Measurements from ENCODE around the gene QRICH2. TPM values are rescaled to one million over a fixed set of nuclear protein-coding genes. Genes with fewer than 3 reads are reported as not detected.
"Not testable (repeated sequence)": the region's sequence is repeated elsewhere in the genome, so short reads cannot be mapped to it uniquely, and the experiment has no call there.

Gene QRICH2
- total RNA-seq, 2 experiments from 2014 or later, result 1.4 to 1.9 TPM

DNA sequence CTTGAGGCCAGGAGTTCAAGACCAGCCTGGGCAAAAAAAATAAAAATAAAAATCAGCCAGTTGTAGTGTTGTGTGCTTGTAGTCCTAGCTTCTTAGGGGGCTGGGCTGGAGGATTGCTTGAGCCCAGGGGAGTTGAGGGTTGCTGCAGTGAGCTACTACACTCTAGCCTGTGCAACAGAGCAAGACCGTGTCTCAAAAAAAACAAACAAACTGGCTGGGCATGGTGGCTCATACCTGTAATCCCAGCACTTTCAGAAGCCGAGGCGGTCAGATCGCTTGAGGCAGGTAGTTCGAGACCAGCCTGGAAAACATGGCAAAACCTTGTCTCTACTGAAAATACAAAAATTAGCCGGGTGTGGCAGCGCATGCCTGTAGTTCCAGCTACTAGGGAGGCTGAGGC is 47.9 kb downstream of the QRICH2 start:
- Mint-ChIP-seq H3K4me1 (peaks cover 55% of the 10 kb centered on the region), H3K4me3 (no peak overlapping the region), H3K27ac (no peak overlapping the region), H3K9me3 (peaks cover 8% of the 10 kb centered on the region), H3K27me3 (no peaks in the 10 kb centered on the region), H3K36me3 (ENCODE audit: low read depth) (peaks cover 18% of the 10 kb centered on the region)
- ChIA-PET POLR2A (interaction anchor here (19.0 to 27.4 kb wide), 3 partner anchors 6 to 77 kb away, joined by 1244 to 1335 read pairs (median 1335); partner anchors contain the start of genes RNF157 and UBALD2), CTCF (no interaction called here)
- DNase-seq, result no peak

DNA sequence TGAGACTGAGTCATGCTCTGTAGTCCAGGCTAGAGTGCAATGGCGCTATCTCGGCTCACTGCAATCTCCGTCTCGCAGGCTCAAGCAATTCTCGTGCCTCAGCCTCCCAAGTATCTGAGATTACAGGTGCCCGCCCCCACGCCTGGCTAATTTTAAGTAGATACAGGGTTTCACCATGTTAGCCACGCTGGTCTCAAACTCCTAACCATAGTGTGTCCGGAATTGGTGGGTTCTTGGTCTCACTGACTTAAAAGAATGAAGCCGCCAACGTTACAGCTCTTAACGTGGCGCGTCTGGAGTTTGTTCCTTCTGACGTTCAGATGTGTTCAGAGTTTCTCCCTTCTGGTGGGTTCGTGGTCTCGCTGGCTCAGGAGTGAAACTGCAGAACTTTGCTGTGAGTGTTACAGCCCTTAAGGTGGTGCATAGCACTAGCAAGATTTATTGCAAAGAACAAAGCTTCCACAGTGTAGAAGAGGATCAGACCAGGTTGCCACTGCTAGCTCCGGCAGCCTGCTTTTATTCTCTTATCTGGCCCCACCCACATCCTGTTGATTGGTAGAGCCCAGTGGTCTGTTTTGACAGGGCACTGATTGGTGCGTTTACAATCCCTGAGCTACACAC is 51.5 kb downstream of the QRICH2 start:
- H3K27me3 Mint-ChIP-seq, H3K9me3 Mint-ChIP-seq: not testable (repeated sequence)
- peak overlapping the region; percentile 51 for H3K4me3 Mint-ChIP-seq
- POLR2A ChIA-PET, result interaction anchor here (0.6 to 27.4 kb wide), 13 partner anchors 3 to 135 kb away, joined by 3 to 1335 read pairs (median 4); partner anchors contain the start of genes RNF157 and UBALD2
- peak; percentile 65 for DNase-seq
- peaks cover 18% of the 10 kb centered on the region for H3K36me3 Mint-ChIP-seq (ENCODE audit: low read depth)
- peaks cover 52% of the 10 kb centered on the region for H3K4me1 Mint-ChIP-seq
- peak overlapping the region; percentile 85 for H3K27ac Mint-ChIP-seq
- CTCF ChIA-PET, result interaction anchor here (0.8 to 1.5 kb wide), 5 partner anchors 8 to 75 kb away, joined by 3 to 7 read pairs (median 4); no protein-coding TSS in a partner anchor

DNA sequence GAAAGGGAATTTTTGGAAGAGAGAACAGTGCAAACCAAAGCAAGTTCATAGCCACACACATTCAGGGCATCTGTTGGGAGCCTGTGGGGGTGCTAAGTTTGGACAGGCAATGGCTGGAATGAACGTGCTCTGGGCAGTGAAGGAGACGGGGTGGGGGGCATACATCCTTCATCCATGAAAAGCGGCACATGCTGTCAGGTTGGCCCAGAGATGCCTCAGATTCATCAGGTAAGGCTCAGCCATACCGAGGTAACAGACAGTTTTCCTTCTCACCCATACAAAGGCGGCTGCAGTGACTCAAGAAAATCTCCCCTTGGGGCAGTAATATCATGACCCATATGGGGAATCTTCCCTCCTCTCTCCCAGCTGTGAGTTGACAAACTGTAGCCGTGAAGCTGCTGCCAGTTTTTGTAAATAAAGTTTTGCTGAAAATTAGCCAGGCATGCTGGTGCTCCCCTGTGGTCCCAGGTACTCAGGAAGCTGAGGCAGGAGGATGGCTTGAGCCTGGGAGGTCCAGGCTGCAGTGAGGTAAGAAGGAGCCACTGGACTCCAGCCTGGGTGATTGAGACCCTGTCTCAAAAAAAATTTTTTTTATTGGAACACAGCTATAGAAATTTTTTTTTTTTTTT is 52.2 kb downstream of the QRICH2 start:
- peaks cover 18% of the 10 kb centered on the region for H3K36me3 Mint-ChIP-seq (ENCODE audit: low read depth)
- ChIA-PET CTCF (interaction anchor here (1.2 to 1.7 kb wide), 4 partner anchors 9 to 64 kb away, joined by 3 to 7 read pairs (median 4); partner anchors contain the start of gene UBALD2), POLR2A (interaction anchor here (0.6 to 27.4 kb wide), 13 partner anchors 2 to 134 kb away, joined by 3 to 1335 read pairs (median 4); partner anchors contain the start of genes RNF157 and UBALD2)
- peaks cover 9% of the 10 kb centered on the region for H3K9me3 Mint-ChIP-seq
- no peaks in the 10 kb centered on the region for H3K27me3 Mint-ChIP-seq
- H3K27ac Mint-ChIP-seq, result peak overlapping the region; percentile 40
- no peak overlapping the region for H3K4me3 Mint-ChIP-seq
- no peak for DNase-seq
- H3K4me1 Mint-ChIP-seq, result peaks cover 55% of the 10 kb centered on the region

DNA sequence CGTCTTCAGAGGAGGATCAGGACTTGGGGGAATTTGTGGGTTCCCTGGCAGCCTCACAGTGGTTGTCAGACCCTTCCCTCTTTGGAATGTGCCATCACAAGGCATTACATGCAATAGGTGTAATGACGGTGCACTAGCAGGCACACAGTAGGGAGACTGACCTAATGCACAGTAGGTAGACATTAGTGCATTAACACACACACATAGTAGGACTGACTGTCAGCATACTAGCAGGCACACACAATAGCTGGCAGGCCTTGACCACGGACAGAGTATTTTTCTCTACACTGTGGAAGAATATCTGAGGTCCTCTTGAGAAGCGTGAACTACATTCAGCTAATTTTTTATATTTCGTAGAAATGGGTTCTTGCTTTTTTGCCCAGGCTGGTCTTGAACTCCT is 53.8 kb downstream of the QRICH2 start:
- peak overlapping the region; percentile 42 for H3K27ac Mint-ChIP-seq
- CTCF ChIA-PET, result interaction anchor here (1.3 to 1.7 kb wide), 2 partner anchors 10 to 63 kb away, joined by 4 to 6 read pairs; partner anchors contain the start of gene UBALD2
- no peaks in the 10 kb centered on the region for H3K27me3 Mint-ChIP-seq

DNA sequence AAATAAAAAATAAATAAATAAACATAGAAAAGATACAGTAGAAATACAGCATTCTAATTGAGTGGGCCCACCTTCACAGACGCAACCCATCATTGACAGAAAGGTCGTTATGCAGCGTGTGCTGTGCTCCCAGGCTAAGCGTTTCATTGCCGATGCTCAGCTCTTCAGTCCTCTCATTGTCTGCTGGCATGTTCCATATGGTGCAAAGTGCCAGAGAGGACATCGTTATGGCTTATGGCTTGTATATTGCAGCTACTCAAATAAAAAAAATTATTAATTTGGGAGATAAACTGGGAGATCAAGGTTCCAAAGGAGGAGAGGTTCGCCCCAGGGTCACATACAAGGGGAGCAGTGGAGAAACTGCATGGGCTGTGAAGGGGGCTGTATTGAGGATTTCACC is 54.2 kb downstream of the QRICH2 start:
- Mint-ChIP-seq H3K36me3 (ENCODE audit: low read depth) (peaks cover 18% of the 10 kb centered on the region), H3K27ac (peak overlapping the region; percentile 42), H3K4me3 (no peak overlapping the region), H3K9me3 (peaks cover 9% of the 10 kb centered on the region), H3K4me1 (peaks cover 62% of the 10 kb centered on the region), H3K27me3 (no peaks in the 10 kb centered on the region)
- POLR2A ChIA-PET, result interaction anchor here (1.3 to 27.4 kb wide), 6 partner anchors 12 to 113 kb away, joined by 3 to 1335 read pairs (median 6); partner anchors contain the start of genes RNF157 and UBALD2
- CTCF ChIA-PET, result interaction anchor here (1.3 to 1.4 kb wide), 2 partner anchors 11 to 62 kb away, joined by 3 to 6 read pairs; partner anchors contain the start of gene UBALD2
- peak; percentile 4 for DNase-seq

More for the DNA sequence above, 53.8 kb downstream of the QRICH2 start:
- Mint-ChIP-seq H3K36me3 (ENCODE audit: low read depth) (peaks cover 18% of the 10 kb centered on the region), H3K4me3 (no peak overlapping the region), H3K9me3 (peaks cover 9% of the 10 kb centered on the region), H3K4me1 (peaks cover 59% of the 10 kb centered on the region)
- no peak for DNase-seq
- POLR2A ChIA-PET, result interaction anchor here (1.5 to 27.4 kb wide), 5 partner anchors 12 to 114 kb away, joined by 4 to 1335 read pairs (median 6); partner anchors contain the start of genes RNF157 and UBALD2

DNA sequence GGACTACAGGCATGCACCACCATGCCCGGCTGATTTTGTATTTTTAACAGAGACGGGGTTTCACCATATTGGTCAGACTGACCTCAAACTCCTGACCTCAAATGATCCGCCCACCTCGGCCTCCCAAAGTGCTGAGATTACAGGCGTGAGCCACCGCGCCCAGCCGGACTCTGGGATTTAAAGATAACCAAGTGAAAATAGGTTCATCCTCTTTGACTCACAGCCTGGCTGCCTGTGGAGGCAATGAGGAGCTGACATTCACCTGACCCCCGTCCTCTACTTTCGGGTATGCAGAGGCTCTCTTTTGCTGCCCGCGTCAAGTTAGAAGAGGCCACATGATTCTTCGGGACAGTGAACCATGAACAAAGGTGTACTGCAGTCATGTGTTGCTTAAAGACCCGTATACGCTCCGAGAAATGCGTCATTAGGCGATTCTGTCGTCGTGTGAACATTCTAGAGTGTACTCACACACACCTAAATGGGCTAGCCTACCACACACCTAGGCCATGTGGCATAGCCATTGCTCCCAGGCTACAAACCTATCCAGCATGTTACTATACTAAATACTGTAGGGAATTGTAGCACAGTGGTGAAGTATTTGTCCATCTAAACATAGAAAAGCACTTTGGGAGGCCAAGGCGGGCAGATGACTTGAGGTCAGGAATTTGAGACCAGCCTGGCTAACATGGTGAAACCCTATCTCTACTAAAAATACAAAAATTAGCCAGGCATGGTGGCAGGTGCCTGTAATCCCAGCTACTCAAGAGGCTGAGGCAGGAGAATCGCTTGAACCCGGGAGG is 54.9 kb downstream of the QRICH2 start:
- H3K27me3 Mint-ChIP-seq, H3K9me3 Mint-ChIP-seq: not testable (repeated sequence)
- peak; percentile 18 for DNase-seq
- Mint-ChIP-seq H3K4me3 (peak overlapping the region; percentile 72), H3K27ac (peak overlapping the region; percentile 97), H3K4me1 (peaks cover 66% of the 10 kb centered on the region), H3K36me3 (ENCODE audit: low read depth) (peaks cover 18% of the 10 kb centered on the region)
- ChIA-PET CTCF (interaction anchor here (0.6 to 1.4 kb wide), 5 partner anchors 9 to 263 kb away, joined by 3 to 5 read pairs (median 3); partner anchors contain the start of gene UBALD2), POLR2A (interaction anchor here (1.3 to 27.4 kb wide), 5 partner anchors 12 to 73 kb away, joined by 3 to 1335 read pairs (median 6); partner anchors contain the start of genes RNF157 and UBALD2)

DNA sequence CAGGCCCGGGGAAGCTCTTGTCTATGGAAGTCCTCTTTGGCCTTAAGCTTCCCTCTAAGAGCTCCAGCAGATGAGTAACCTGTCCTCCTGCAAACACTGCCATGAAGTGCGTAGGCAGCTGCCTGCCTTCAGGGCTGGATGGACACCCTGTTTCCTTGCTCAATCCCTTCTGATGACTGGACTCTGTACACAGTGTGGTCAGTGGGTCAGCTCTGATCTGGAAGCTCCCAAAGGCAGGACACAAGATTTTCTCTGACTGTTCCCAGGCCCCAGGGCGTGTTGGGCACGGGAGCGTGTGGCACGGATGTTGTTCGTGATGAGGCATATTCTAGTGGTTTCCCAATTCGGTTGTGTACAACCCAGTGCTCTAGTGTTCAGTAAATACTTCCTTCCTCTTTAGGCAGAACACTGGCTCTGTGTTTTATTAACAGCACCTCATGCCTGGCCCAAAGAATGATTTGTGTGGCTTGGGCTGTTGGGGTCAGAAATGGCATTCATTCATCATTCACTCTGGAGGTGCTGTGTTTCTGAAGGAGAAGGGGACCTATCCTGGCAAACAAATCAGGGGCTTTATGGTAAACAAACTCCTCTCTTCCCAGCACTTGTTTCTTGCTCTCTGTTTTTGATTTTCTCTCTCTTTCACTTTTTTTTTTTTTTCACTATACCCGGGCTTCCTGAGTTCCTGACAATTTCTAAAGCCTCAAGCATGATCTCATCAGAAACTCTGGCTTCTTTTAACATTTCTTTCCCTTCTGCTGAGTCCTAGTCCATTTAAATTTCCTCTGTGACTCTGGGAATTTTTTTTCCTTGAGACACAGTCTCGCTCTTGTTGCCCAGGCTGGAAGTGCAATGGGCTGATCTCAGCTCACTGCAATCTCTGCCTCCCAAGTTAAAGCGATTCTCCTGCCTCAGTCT is 55.8 kb downstream of the QRICH2 start:
- POLR2A ChIA-PET, result interaction anchor here (1.0 to 27.4 kb wide), 11 partner anchors 11 to 71 kb away, joined by 3 to 1335 read pairs (median 6); partner anchors contain the start of genes RNF157 and UBALD2
- H3K4me1 Mint-ChIP-seq, result peaks cover 73% of the 10 kb centered on the region

DNA sequence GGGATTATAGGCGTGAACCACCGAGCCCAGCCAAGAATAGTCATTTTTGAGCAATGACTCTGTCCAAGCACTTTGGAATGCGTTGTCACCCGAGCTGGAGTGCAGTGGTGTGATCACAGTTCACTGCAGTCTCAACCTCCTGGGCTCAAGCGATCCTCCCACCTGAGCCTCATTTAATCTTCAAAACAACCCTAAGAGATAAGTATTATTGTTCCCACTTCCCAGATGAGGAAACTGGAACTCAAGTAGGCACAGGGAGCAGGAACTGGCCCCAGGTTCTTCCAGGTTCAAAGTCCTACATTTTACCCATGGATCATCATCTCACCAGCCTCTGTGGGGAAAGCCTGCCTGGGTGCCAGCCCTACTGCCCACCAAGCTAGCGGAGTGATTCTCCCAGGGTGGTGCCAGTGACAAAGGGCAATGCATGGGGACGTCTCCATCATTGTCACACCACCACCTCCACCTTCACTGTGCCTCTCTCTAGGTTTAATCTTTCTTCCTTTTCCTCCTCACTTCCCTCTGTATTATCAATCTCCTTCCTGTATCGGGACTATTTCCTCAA is 56.5 kb downstream of the QRICH2 start:
- ChIA-PET POLR2A (interaction anchor here (1.0 to 27.4 kb wide), 9 partner anchors 10 to 70 kb away, joined by 3 to 1335 read pairs (median 7); partner anchors contain the start of genes RNF157 and UBALD2), CTCF (interaction anchor here (0.6 to 1.5 kb wide), 6 partner anchors 10 to 71 kb away, joined by 3 to 6 read pairs (median 4); no protein-coding TSS in a partner anchor)
- Mint-ChIP-seq H3K4me3 (peak overlapping the region; percentile 72), H3K9me3 (peaks cover 5% of the 10 kb centered on the region), H3K36me3 (ENCODE audit: low read depth) (peaks cover 14% of the 10 kb centered on the region), H3K27me3 (no peaks in the 10 kb centered on the region), H3K4me1 (peaks cover 76% of the 10 kb centered on the region), H3K27ac (peak overlapping the region; percentile 97)
- peak; percentile 10 for DNase-seq

More for the DNA sequence above, 55.8 kb downstream of the QRICH2 start:
- DNase-seq, result peak; percentile 66
- CTCF ChIA-PET, result interaction anchor here (0.6 to 1.5 kb wide), 10 partner anchors 10 to 264 kb away, joined by 3 to 6 read pairs (median 3); partner anchors contain the start of gene UBALD2
- H3K9me3 Mint-ChIP-seq, result peaks cover 9% of the 10 kb centered on the region
- H3K4me3 Mint-ChIP-seq, result peak overlapping the region; percentile 72
- H3K36me3 Mint-ChIP-seq (ENCODE audit: low read depth), result peaks cover 18% of the 10 kb centered on the region
- H3K27me3 Mint-ChIP-seq, result no peaks in the 10 kb centered on the region
- H3K27ac Mint-ChIP-seq, result peak overlapping the region; percentile 97

DNA sequence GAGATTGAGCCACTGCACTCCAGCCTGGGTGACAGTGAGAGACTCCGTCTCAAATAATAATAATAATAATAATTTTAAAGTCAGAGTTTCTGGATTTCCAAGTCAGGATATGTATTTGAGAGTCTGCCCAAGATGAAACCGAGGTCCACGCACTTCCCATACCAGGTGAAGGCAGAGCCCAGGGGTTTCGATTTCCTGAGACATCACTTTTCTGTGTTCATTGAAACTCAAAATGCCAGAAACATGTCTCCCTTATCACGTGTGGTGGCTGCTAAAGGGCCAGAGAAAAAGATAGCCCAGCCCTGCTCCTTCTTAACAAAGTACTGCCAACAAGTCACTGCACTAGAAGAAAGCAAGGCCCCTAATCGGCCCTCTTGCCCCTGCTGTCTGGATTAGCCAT is 57.9 kb downstream of the QRICH2 start:
- peak; percentile 13 for DNase-seq
- H3K36me3 Mint-ChIP-seq (ENCODE audit: low read depth), result peaks cover 6% of the 10 kb centered on the region
- no peaks in the 10 kb centered on the region for H3K27me3 Mint-ChIP-seq
- peaks cover 75% of the 10 kb centered on the region for H3K4me1 Mint-ChIP-seq
- CTCF ChIA-PET, result no interaction called here
- POLR2A ChIA-PET, result interaction anchor here (1.5 to 27.4 kb wide), 5 partner anchors 9 to 58 kb away, joined by 3 to 1335 read pairs (median 13); partner anchors contain the start of genes RNF157 and UBALD2
- H3K4me3 Mint-ChIP-seq, result no peak overlapping the region
- no peak overlapping the region for H3K27ac Mint-ChIP-seq
- peaks cover 2% of the 10 kb centered on the region for H3K9me3 Mint-ChIP-seq

DNA sequence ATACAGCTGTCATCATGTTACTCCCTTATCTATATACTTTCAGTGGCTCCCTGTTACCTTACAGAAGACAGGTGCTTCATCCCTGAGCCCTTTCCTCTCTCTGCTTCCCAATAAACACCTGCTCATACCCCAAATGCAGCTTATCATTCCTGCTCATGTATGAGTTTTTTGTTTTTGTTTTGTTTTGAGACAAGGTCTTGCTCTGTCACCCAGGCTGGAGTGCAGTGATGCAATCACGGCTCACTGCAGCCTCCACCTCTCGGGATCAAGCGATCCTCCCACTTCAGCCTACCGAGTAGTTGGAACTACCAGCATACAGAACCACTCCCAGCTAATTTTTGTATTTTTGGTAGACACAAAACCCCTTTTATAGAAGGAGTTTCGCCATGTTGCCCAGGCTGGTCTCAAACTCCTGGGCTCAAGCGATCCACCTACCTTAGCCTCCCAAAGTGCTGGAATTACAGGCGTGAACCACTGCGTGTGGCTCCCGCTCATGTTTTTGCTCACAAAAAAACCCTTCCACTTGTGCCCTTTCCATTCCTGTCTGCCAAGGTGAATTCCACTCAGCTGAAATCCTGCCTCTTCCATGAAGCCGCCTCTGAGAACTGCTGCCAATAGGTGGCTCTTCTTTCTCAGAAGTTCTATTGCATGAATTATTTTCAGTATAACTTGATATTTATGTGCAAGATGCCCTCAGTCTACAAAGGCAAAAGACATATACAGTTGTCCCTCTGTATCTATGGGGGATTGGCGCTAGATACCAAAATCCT is 59.9 kb downstream of the QRICH2 start:
- H3K9me3 Mint-ChIP-seq, result no peaks in the 10 kb centered on the region
- peaks cover 83% of the 10 kb centered on the region for H3K4me1 Mint-ChIP-seq
- peaks cover 8% of the 10 kb centered on the region for H3K36me3 Mint-ChIP-seq (ENCODE audit: low read depth)
- H3K27ac Mint-ChIP-seq, result peak overlapping the region; percentile 76
- CTCF ChIA-PET, result interaction anchor here (0.8 to 4.9 kb wide), 6 partner anchors 9 to 66 kb away, joined by 3 to 56 read pairs (median 7); partner anchors contain the start of gene UBALD2
- H3K27me3 Mint-ChIP-seq, result no peaks in the 10 kb centered on the region
- DNase-seq, result no peak
- no peak overlapping the region for H3K4me3 Mint-ChIP-seq
- POLR2A ChIA-PET, result interaction anchor here (0.9 to 27.4 kb wide), 7 partner anchors 7 to 102 kb away, joined by 4 to 1335 read pairs (median 30); partner anchors contain the start of genes RNF157 and UBALD2
